ENCODE data around the gene SSR1. TPM values are rescaled to one million over a fixed set of nuclear protein-coding genes. Genes with fewer than 3 reads are reported as not detected.
"Not testable (repeated sequence)": the region's sequence is repeated elsewhere in the genome, so short reads cannot be mapped to it uniquely, and the experiment has no call there.

The SSR1 gene
- total RNA-seq, 1 experiment from 2014 or later: 318 TPM

DNA sequence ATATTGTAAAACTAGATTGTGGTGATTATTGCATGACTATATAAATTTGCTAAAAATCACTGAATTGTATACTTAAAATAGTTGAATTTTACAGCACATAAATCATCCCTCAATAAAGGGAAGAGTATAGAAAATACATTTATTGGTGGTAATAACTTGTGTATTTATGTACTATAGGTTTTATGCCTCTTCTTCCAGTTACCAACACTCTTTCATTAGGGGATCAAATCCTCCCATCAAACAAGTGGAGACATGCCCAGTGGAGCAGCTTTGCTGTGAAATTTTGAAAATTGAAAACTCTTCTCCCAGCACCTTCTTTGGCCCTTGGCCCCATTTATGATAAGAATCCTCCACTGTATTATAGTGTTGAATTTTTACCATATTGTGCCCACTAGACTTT, 10.1 kb upstream of the SSR1 start:
- H3K4me1 Mint-ChIP-seq (ENCODE audit: insufficient read depth, unreplicated experiment): peaks cover 6% of the 10 kb centered on the region
- TF ChIP-seq, protein P1, sequence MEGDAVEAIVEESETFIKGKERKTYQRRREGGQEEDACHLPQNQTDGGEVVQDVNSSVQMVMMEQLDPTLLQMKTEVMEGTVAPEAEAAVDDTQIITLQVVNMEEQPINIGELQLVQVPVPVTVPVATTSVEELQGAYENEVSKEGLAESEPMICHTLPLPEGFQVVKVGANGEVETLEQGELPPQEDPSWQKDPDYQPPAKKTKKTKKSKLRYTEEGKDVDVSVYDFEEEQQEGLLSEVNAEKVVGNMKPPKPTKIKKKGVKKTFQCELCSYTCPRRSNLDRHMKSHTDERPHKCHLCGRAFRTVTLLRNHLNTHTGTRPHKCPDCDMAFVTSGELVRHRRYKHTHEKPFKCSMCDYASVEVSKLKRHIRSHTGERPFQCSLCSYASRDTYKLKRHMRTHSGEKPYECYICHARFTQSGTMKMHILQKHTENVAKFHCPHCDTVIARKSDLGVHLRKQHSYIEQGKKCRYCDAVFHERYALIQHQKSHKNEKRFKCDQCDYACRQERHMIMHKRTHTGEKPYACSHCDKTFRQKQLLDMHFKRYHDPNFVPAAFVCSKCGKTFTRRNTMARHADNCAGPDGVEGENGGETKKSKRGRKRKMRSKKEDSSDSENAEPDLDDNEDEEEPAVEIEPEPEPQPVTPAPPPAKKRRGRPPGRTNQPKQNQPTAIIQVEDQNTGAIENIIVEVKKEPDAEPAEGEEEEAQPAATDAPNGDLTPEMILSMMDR (IDR thresholded peaks at IDR 0.05; ENCODE audit: unreplicated experiment): no peak
- POLR2A ChIA-PET: interaction anchor here (0.6 to 2.0 kb wide), 5 partner anchors 15 to 266 kb away, joined by 3 to 4 read pairs (median 3); partner anchors contain the start of genes CAGE1 and RIOK1
- H3K36me3 Mint-ChIP-seq (ENCODE audit: insufficient read depth, unreplicated experiment): peaks cover 8% of the 10 kb centered on the region
- peak overlapping the region; percentile 70 for H3K27ac Mint-ChIP-seq (ENCODE audit: low read depth, unreplicated experiment)
- CTCF ChIA-PET: no interaction called here
- H3K4me3 Mint-ChIP-seq (ENCODE audit: unreplicated experiment): no peak overlapping the region
- intact Hi-C loops (cut with micrococcal nuclease): no loop called here
- BruUV-seq (replicated peaks): no TSS peak
- H3K27me3 Mint-ChIP-seq (ENCODE audit: insufficient read depth, unreplicated experiment): no peaks in the 10 kb centered on the region
- H3K9me3 Mint-ChIP-seq (ENCODE audit: unreplicated experiment): peaks cover 8% of the 10 kb centered on the region
- peak; percentile 17 for DNase-seq (ENCODE audit: unreplicated experiment)

- intact Hi-C loops (cut with micrococcal nuclease): not testable (repeated sequence)
- CTCF ChIA-PET: interaction anchor here (0.9 kb wide), 1 partner anchor 68 kb away, joined by 3 read pairs; the partner anchor contains the start of gene RIOK1
Observed at GRCh38 chr6:7321866-7322265, 8.9 kb upstream of the SSR1 start.

DNA sequence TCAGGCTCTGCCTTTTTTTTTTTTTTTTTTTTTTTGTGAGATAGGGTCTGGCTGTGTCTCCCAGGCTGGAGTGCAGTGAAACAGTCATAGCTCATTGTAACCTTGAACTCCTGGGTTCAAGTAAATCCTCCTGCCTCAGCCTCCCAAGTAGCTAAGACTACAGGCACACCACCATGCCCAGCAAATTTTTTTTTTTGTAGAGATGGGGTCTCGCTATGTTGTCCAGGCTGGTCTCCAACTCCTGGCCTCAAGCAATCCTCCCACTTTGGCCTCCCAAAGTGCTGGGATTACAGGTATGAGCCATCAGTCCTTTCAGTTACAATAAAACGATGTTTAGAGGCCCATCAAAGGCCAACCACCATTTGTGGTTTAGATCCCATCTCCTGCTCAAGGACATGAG, 6.4 kb upstream of the SSR1 start:
- H3K27ac Mint-ChIP-seq (ENCODE audit: low read depth, unreplicated experiment); H3K27me3 Mint-ChIP-seq (ENCODE audit: insufficient read depth, unreplicated experiment); H3K36me3 Mint-ChIP-seq (ENCODE audit: insufficient read depth, unreplicated experiment); BruUV-seq (replicated peaks); H3K4me3 Mint-ChIP-seq (ENCODE audit: unreplicated experiment); H3K4me1 Mint-ChIP-seq (ENCODE audit: insufficient read depth, unreplicated experiment); DNase-seq (ENCODE audit: unreplicated experiment); H3K9me3 Mint-ChIP-seq (ENCODE audit: unreplicated experiment); intact Hi-C loops (cut with micrococcal nuclease): not testable (repeated sequence)
- CTCF ChIA-PET: interaction anchor here (0.6 to 1.1 kb wide), 2 partner anchors 11 to 447 kb away, joined by 3 read pairs; no protein-coding TSS in a partner anchor
- POLR2A ChIA-PET: interaction anchor here (0.7 kb wide), 1 partner anchor 70 kb away, joined by 3 read pairs; no protein-coding TSS in a partner anchor

More at GRCh38 chr6:7321866-7322265, 8.9 kb upstream of the SSR1 start:
- not testable (repeated sequence) for H3K9me3 Mint-ChIP-seq (ENCODE audit: unreplicated experiment); H3K27me3 Mint-ChIP-seq (ENCODE audit: insufficient read depth, unreplicated experiment); DNase-seq (ENCODE audit: unreplicated experiment); H3K27ac Mint-ChIP-seq (ENCODE audit: low read depth, unreplicated experiment); H3K4me3 Mint-ChIP-seq (ENCODE audit: unreplicated experiment); H3K4me1 Mint-ChIP-seq (ENCODE audit: insufficient read depth, unreplicated experiment); H3K36me3 Mint-ChIP-seq (ENCODE audit: insufficient read depth, unreplicated experiment); BruUV-seq (replicated peaks)
- POLR2A ChIA-PET: interaction anchor here (0.6 to 2.0 kb wide), 2 partner anchors 69 to 196 kb away, joined by 4 read pairs; no protein-coding TSS in a partner anchor

DNA sequence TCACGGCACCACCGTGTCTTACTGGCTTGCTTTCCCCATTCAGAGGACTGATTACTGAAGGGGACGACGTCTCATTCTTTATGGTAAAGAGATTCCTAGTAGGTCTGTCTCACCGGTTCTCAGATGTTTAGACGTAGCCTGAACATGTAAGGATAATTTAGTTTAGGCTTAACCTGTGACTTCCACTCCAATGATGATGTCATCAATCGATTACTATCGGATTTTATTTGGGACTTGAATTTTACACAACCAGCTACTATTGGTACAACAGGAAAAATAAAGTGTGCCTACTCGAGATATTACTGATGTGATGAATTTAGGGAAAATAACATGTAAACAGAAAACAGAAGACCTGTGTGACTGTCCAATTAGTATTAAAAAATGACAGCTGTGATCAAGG, 4.5 kb upstream of the SSR1 start:
- CTCF ChIA-PET: no interaction called here
- peaks cover under 1% of the 10 kb centered on the region for H3K4me1 Mint-ChIP-seq (ENCODE audit: insufficient read depth, unreplicated experiment)
- intact Hi-C loops (cut with micrococcal nuclease): no loop called here

More for the DNA sequence above, 4.5 kb upstream of the SSR1 start:
- H3K27me3 Mint-ChIP-seq (ENCODE audit: insufficient read depth, unreplicated experiment): no peaks in the 10 kb centered on the region
- POLR2A ChIA-PET: no interaction called here
- no peak overlapping the region for H3K4me3 Mint-ChIP-seq (ENCODE audit: unreplicated experiment)
- no peak for DNase-seq (ENCODE audit: unreplicated experiment)
- H3K27ac Mint-ChIP-seq (ENCODE audit: low read depth, unreplicated experiment): no peak overlapping the region
- peaks cover 6% of the 10 kb centered on the region for H3K36me3 Mint-ChIP-seq (ENCODE audit: insufficient read depth, unreplicated experiment)
- TF ChIP-seq, protein P1 (IDR thresholded peaks at IDR 0.05; ENCODE audit: unreplicated experiment): no peak
- BruUV-seq (replicated peaks): no TSS peak
- no peaks in the 10 kb centered on the region for H3K9me3 Mint-ChIP-seq (ENCODE audit: unreplicated experiment)

All from MCF 10A (cell line).